Memory B cell (primary cell): Measurements from ENCODE around the gene ZNF398.
A peak's percentile ranks its signal among the peaks of the same experiment; 100 is the strongest.

Experiments
- ATAC-seq: fragments of 150-1000 bp; cut with Tn5 transposase; 2 replicates; pipeline ENCODE4 v1.10.0; 2021; ENCODE audit warnings: low read depth, mild to moderate bottlenecking, moderate library complexity
- DNase-seq, 2 donors: peaks; one replicate each; pipeline ENCODE4 v3.0.0; 2022; ENCODE audit warnings: low spot score in 2 of 2
- H3K27ac Mint-ChIP-seq: one replicate; pipeline ENCODE4 v1.8.0; 2022; ENCODE audit warnings: mild to moderate bottlenecking, moderate library complexity, mixed read lengths
- H3K27me3 Mint-ChIP-seq: one replicate; pipeline ENCODE4 v1.8.0; 2022; ENCODE audit warnings: mixed read lengths
- H3K36me3 Mint-ChIP-seq: one replicate; pipeline ENCODE4 v1.8.0; 2022; ENCODE audit warnings: mild to moderate bottlenecking, mixed read lengths
- H3K4me1 Mint-ChIP-seq: one replicate; pipeline ENCODE4 v1.8.0; 2022; ENCODE audit warnings: mixed read lengths
- H3K4me3 Mint-ChIP-seq: one replicate; pipeline ENCODE4 v1.8.0; 2022; ENCODE audit warnings: mild to moderate bottlenecking, moderate library complexity, mixed read lengths
- H3K9me3 Mint-ChIP-seq: one replicate; pipeline ENCODE4 v1.8.0; 2022; ENCODE audit warnings: mixed read lengths

The ZNF398 gene

GRCh38 chr7:149196705-149197171, 49.5 kb downstream of the ZNF398 start:
- Mint-ChIP-seq H3K27me3 (no peaks in the 10 kb centered on the region), H3K27ac (peak overlapping the region; percentile 78), H3K4me3 (peak overlapping the region; percentile 87), H3K9me3 (no peaks in the 10 kb centered on the region), H3K4me1 (peaks cover 11% of the 10 kb centered on the region), H3K36me3 (peaks cover 25% of the 10 kb centered on the region)
- ATAC-seq (no peak), DNase-seq (peak in 1 of 2 donors; percentile 11)

GRCh38 chr7:149197675-149198074, 50.4 kb downstream of the ZNF398 start:
- Mint-ChIP-seq H3K9me3 (no peaks in the 10 kb centered on the region), H3K4me3 (no peak overlapping the region), H3K27ac (no peak overlapping the region), H3K36me3 (peaks cover 28% of the 10 kb centered on the region), H3K27me3 (no peaks in the 10 kb centered on the region), H3K4me1 (peaks cover 13% of the 10 kb centered on the region)
- DNase-seq, result no peak
- ATAC-seq, result no peak

- no peak for ATAC-seq
- no peaks in the 10 kb centered on the region for H3K9me3 Mint-ChIP-seq
- no peak overlapping the region for H3K4me3 Mint-ChIP-seq
- no peak overlapping the region for H3K27ac Mint-ChIP-seq
- H3K27me3 Mint-ChIP-seq, result no peaks in the 10 kb centered on the region
- peaks cover 32% of the 10 kb centered on the region for H3K36me3 Mint-ChIP-seq
- peaks cover 13% of the 10 kb centered on the region for H3K4me1 Mint-ChIP-seq
- DNase-seq, result no peak
Observed at GRCh38 chr7:149198161-149198816, 51.0 kb downstream of the ZNF398 start.

- Mint-ChIP-seq H3K4me3 (peak overlapping the region; percentile 11), H3K9me3 (no peaks in the 10 kb centered on the region), H3K4me1 (peaks cover 13% of the 10 kb centered on the region), H3K36me3 (peaks cover 40% of the 10 kb centered on the region), H3K27me3 (no peaks in the 10 kb centered on the region), H3K27ac (peak overlapping the region; percentile 70)
- ATAC-seq (no peak), DNase-seq (no peak)
Observed at GRCh38 chr7:149199234-149199995, 52.2 kb downstream of the ZNF398 start.

- H3K27ac Mint-ChIP-seq, result no peak overlapping the region
- H3K36me3 Mint-ChIP-seq, result peaks cover 54% of the 10 kb centered on the region
- no peaks in the 10 kb centered on the region for H3K27me3 Mint-ChIP-seq
- DNase-seq (no peak), ATAC-seq (no peak)
- no peaks in the 10 kb centered on the region for H3K9me3 Mint-ChIP-seq
- H3K4me3 Mint-ChIP-seq, result no peak overlapping the region
- peaks cover 8% of the 10 kb centered on the region for H3K4me1 Mint-ChIP-seq
Observed at GRCh38 chr7:149202831-149203231, 55.6 kb downstream of the ZNF398 start.

GRCh38 chr7:149205690-149206381, 58.6 kb downstream of the ZNF398 start:
- no peak for ATAC-seq
- H3K36me3 Mint-ChIP-seq, result peaks cover 40% of the 10 kb centered on the region
- no peaks in the 10 kb centered on the region for H3K9me3 Mint-ChIP-seq
- no peak overlapping the region for H3K4me3 Mint-ChIP-seq
- H3K27ac Mint-ChIP-seq, result no peak overlapping the region
- no peaks in the 10 kb centered on the region for H3K27me3 Mint-ChIP-seq
- peaks cover 5% of the 10 kb centered on the region for H3K4me1 Mint-ChIP-seq
- no peak for DNase-seq

GRCh38 chr7:149207324-149208035, 60.2 kb downstream of the ZNF398 start:
- DNase-seq (no peak), ATAC-seq (no peak)
- Mint-ChIP-seq H3K27ac (no peak overlapping the region), H3K27me3 (no peaks in the 10 kb centered on the region), H3K9me3 (no peaks in the 10 kb centered on the region), H3K4me3 (no peak overlapping the region), H3K36me3 (peaks cover 42% of the 10 kb centered on the region), H3K4me1 (no peaks in the 10 kb centered on the region)

GRCh38 chr7:149209518-149210269, 62.4 kb downstream of the ZNF398 start:
- ATAC-seq (peak; percentile 57), DNase-seq (peak; percentile 21 to 35)
- H3K9me3 Mint-ChIP-seq, result no peaks in the 10 kb centered on the region
- no peak overlapping the region for H3K4me3 Mint-ChIP-seq
- H3K4me1 Mint-ChIP-seq, result no peaks in the 10 kb centered on the region
- peaks cover 40% of the 10 kb centered on the region for H3K36me3 Mint-ChIP-seq
- no peaks in the 10 kb centered on the region for H3K27me3 Mint-ChIP-seq
- H3K27ac Mint-ChIP-seq, result no peak overlapping the region

GRCh38 chr7:149210551-149210950, 63.3 kb downstream of the ZNF398 start:
- no peaks in the 10 kb centered on the region for H3K27me3 Mint-ChIP-seq
- peaks cover 40% of the 10 kb centered on the region for H3K36me3 Mint-ChIP-seq
- ATAC-seq (no peak), DNase-seq (no peak)
- H3K4me1 Mint-ChIP-seq, result no peaks in the 10 kb centered on the region
- no peak overlapping the region for H3K27ac Mint-ChIP-seq
- no peaks in the 10 kb centered on the region for H3K9me3 Mint-ChIP-seq
- no peak overlapping the region for H3K4me3 Mint-ChIP-seq

GRCh38 chr7:149214020-149214720, 66.9 kb downstream of the ZNF398 start:
- no peak overlapping the region for H3K4me3 Mint-ChIP-seq
- no peaks in the 10 kb centered on the region for H3K27me3 Mint-ChIP-seq
- peaks cover 42% of the 10 kb centered on the region for H3K36me3 Mint-ChIP-seq
- DNase-seq (no peak), ATAC-seq (no peak)
- H3K9me3 Mint-ChIP-seq, result no peaks in the 10 kb centered on the region
- no peak overlapping the region for H3K27ac Mint-ChIP-seq
- H3K4me1 Mint-ChIP-seq, result peaks cover 3% of the 10 kb centered on the region

GRCh38 chr7:149216402-149216801, 69.1 kb downstream of the ZNF398 start:
- Mint-ChIP-seq H3K4me1 (peaks cover 3% of the 10 kb centered on the region), H3K9me3 (no peaks in the 10 kb centered on the region), H3K27ac (no peak overlapping the region), H3K4me3 (no peak overlapping the region), H3K36me3 (peaks cover 45% of the 10 kb centered on the region), H3K27me3 (no peaks in the 10 kb centered on the region)
- ATAC-seq (no peak), DNase-seq (no peak)

GRCh38 chr7:149217570-149217969, 70.3 kb downstream of the ZNF398 start:
- Mint-ChIP-seq H3K9me3 (no peaks in the 10 kb centered on the region), H3K36me3 (peaks cover 46% of the 10 kb centered on the region), H3K27me3 (no peaks in the 10 kb centered on the region), H3K4me3 (no peak overlapping the region), H3K4me1 (peaks cover 3% of the 10 kb centered on the region), H3K27ac (no peak overlapping the region)
- ATAC-seq (no peak), DNase-seq (no peak)
